ENCODE measurements around the gene EPG5.
"Not testable (repeated sequence)": the region's sequence is repeated elsewhere in the genome, so short reads cannot be mapped to it uniquely, and the experiment has no call there.

Gene EPG5

DNA sequence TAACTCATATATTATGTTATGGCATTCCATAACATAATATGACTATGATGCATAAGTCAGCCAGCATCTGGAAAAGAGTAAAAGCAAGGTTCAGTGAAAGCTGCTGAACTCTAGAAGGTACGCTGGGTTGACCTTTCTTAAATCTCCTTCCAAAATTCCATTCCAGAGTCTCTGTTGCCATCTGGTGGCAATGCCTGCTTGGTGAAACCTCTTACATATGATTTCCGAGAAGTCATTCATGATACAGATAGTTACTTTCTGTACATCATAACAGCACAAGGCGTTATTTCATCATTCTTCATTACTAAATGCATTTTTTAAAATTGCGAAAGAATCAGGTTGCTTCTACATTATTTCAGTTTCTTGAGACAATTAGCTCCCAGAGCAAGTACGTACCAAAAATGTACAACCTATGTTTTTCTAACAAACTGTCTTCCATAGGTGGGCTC lies 7.0 kb upstream of the EPG5 start:
- peak; percentile 97 for DNase-seq

DNA sequence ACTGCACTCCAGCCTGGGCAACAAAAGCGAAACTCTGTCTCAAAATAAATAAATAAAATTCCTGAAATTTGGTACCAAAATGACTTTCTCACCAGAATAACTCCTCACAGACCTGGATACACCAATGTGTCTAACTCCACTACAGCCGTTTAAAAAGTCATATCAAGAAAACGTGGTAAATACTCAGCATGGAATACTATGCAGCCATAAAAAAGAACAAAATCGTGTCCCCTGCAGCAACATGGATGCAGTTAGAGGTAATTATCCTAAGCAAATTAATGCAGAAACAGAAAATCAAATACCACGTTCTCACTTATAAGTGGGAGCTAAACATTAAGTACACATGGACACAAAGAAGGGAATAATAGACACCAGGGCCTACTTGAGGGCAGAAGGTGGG lies 2.2 kb downstream of the EPG5 start:
- not testable (repeated sequence) for DNase-seq

GRCh38 chr18:45962866-45963265 lies 4.3 kb downstream of the EPG5 start:
- DNase-seq: no peak

GRCh38 chr18:45962461-45962860 lies 4.7 kb downstream of the EPG5 start:
- DNase-seq: peak; percentile 85

DNA sequence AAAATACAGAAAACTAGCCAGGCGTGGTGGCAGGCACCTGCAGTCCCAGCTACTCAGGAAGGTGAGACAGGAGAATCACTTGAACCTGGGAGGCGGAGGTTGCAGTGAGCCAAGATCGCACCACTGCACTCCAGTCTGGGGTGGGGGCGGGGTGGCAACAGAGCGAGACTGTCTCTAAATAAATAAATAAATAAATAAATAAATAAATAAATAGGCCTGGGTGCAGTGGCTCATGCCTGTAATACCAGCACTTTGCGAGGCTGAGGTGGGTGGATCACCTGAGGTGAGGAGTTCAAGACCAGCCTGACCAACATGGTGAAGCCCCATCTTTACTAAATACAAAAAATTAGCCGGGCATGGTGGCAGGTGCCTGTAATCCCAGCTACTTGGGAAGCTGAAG lies 7.6 kb downstream of the EPG5 start:
- DNase-seq: not testable (repeated sequence)

GRCh38 chr18:45958730-45959129 lies 8.4 kb downstream of the EPG5 start:
- no peak for DNase-seq

- no peak for DNase-seq
Measured at GRCh38 chr18:45958027-45958426, 9.1 kb downstream of the EPG5 start.

DNA sequence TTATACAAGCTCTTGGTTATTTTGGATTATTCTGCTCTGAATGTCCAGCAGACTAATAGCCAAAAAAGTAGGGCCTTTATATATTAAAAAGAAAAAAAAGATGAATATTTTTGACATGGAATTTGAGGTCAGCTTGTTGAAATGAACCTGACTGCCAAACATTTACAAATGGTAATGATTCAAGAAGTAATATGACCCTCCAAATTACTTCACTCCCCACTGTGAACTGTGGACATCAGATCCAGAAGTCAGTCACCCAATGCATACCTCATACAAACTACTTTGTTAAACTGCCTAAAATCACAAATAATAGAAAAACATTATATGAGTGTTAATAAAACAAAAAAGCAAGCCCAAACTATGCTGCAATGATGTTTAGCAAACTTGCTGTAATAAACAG lies 10.0 kb downstream of the EPG5 start:
- DNase-seq: no peak

GRCh38 chr18:45954070-45954934 lies 12.8 kb downstream of the EPG5 start:
- DNase-seq: no peak

- DNase-seq: no peak
Measured at GRCh38 chr18:45951016-45951714, 16.0 kb downstream of the EPG5 start.

DNA sequence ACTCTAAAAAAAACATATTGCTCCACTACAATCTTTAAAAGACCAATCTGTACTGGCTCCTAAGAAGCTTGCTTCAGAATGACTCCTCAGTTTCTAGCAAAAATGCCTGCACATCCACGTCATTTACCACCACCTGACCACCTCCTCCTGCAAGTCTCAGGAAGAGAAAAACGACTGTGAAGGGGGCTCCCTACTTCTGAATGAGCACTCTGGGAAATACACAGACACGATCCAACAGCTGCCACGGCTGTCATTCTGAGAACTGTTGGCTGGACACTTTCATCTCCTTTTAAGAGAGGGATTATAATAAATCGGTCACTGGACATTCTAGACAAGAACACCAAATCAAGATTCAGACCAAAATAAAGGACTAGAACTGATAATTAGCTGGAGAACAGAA lies 21.5 kb downstream of the EPG5 start:
- no peak for DNase-seq

DNA sequence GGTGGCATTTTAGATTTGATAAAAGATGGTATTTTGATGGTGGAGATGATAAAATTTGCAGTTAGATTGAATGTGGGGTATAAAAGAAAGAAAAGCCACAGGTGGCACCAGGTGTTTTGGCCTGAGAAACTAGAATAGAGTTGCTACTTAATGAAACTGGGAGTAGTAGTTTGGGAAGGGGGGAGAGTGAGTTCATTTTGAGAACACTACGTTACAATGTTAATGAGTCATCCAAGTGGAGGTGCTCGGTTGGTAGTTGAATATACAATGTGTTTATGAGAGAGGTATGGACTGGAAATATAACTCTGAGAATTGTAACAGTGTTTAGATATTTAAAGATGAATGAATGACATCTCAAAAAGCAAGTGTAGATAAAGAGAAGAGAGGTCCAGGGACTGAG lies 26.4 kb downstream of the EPG5 start:
- no peak for DNase-seq

DNA sequence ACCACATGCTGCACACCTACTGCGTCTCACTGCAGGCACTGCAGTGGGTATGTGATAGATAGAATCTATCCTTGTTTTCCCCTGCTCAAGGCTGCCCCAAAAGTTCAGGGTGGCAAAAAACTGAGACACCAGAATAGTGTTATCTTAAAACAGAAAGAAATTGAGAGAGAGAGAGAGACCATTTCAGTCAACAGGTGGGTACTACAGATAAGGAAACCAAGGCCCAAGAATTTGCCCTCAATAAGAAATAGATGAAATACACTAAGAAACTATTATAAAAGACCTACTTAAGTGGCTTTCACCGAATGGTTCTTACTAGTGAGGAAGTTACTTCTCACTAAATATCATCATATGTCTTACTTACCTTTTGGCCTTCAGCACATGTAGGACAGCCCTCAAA lies 27.9 kb downstream of the EPG5 start:
- DNase-seq: peak; percentile 43

DNA sequence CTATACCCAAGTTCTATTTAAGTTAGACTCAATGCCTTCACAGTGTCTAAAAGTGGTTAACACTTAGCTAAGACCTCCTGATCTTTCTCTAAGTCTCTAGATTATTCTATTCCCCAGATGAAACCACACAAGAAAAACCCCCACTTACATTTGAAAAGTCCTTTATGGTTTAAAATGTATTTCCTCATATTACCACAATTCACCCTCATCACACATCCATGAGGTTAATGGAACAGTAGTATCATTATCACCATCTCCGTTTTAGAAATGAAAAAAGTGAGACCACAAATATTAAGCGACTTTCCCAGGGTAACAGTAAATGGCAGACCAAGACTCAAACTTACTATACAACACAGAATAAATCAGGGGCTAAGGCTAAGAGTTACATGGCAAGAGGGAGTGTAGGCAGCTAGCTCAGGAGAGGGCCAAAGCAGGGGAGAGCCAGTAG lies 28.6 kb downstream of the EPG5 start:
- DNase-seq: no peak

GRCh38 chr18:45935591-45936335 lies 31.4 kb downstream of the EPG5 start:
- DNase-seq: no peak

- no peak for DNase-seq
Measured at GRCh38 chr18:45932708-45933107, 34.4 kb downstream of the EPG5 start.

- DNase-seq: no peak
Measured at GRCh38 chr18:45930963-45931362, 36.2 kb downstream of the EPG5 start.

DNA sequence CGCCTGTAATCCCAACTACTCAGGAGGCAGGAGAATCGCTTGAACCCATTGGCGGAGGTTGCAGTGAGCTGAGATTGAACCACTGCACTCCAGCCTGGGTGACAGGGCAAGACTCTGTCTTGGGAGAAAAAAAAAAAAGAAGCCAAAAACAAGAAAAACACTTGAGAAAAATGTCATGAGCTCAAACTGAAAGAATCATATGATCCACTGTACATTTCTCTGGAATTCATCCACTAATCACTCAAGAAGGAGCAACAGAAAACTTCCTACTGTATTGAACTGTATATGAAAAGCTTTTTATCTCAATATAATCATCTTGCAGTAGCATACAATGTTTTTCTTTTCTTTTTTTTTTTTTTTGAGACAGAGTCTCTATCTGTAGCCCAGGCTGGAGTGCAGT lies 40.4 kb downstream of the EPG5 start:
- DNase-seq: no peak

- no peak for DNase-seq
Measured at GRCh38 chr18:45926085-45926484, 41.0 kb downstream of the EPG5 start.

- DNase-seq: no peak
Measured at GRCh38 chr18:45923138-45923537, 44.0 kb downstream of the EPG5 start.

DNA sequence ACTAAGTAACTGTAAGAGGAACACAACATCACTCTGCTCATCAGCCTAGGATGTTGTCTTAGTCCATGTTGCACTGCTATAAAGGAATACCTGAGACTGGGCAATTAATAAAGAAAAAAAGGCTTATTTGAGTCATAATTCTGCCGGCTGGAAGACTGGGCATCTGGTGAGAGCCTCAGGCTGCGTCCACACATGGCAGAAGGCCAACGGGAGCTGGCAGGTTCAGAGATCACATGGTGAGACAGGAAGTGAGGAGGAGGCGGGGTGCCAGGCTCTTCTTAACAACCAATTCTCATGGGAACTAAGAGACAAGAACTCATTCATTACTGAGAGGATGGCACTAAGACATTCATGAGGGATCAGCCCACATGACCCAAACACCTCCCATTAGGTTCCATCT lies 46.8 kb downstream of the EPG5 start:
- DNase-seq: no peak

DNA sequence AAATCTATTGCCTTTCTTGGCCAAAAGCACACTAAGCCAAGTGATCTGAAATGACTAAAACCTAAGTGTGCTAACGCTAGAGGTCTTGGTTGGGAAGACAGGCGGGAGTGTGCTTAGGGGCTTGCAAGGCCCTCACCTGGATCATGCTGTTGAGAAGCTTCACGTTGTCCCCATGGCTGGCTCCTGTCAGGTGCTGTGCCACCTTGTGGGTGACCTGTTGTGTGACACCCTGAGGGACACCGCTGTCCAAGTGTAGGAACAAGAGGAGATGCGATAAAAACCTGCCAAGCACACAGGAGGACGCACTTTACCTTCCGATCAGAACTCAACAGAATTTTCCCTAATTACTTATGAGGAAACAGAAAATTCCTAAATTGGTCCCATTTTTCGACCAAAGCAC lies 50.8 kb downstream of the EPG5 start:
- no peak for DNase-seq

DNA sequence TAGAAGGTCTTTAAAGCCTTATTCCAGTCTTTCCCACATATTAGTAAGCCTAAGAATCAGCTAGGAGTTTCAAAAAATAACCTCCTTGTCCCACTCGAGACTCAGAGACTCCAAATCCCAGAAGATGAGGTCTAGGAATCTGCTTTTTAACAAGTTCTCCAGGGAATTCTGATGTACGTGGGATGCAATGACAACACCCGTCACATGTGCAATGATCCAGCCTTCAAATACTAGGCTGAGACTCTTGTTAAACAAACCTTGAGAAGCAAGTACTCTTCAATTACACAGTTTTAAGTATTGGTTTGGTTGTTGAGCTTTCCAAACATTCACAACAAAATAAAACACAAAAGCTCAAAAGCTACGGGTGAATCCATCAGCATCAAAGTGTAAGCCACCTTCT lies 53.9 kb downstream of the EPG5 start:
- DNase-seq: no peak

Data from OCI-M1 (cell line).